Lung (tissue), 10 donors: Measurements from ENCODE around the gene FCGR3B. TPM values are rescaled to one million over a fixed set of nuclear protein-coding genes. Genes with fewer than 3 reads are reported as not detected.
A peak's percentile ranks its signal among the peaks of the same experiment; 100 is the strongest.
"Not testable (repeated sequence)": the region's sequence is repeated elsewhere in the genome, so short reads cannot be mapped to it uniquely, and the experiment has no call there.

ENCODE experiments used
- ATAC-seq: fragments of 200-7000 bp; cut with Tn5 transposase; one replicate; pipeline ENCODE4 v1.9.1; 2020; ENCODE audit warnings: moderate number of reproducible peaks; ENCODE audit not compliant: insufficient read depth, low FRiP score
- DNase-seq, 3 donors: peaks; one replicate each; pipeline ENCODE4 v3.0.0-alpha.2; 2013 to 2017
- H3K27ac ChIP-seq, 2 donors: one replicate each; pipeline ENCODE4 v1.5.1; 2013; ENCODE audit warnings: mild to moderate bottlenecking in 2 of 2, moderate library complexity in 2 of 2, control low read depth in 1 of 2, inconsistent platforms in 1 of 2, low read depth in 1 of 2, low read length in 1 of 2
- H3K27me3 ChIP-seq, 3 donors: one replicate each; pipeline ENCODE4 v1.5.1; 2013; ENCODE audit warnings: low read length in 2 of 3; ENCODE audit not compliant: control insufficient read depth in 3 of 3, insufficient read depth in 3 of 3
- H3K36me3 ChIP-seq, 4 donors: one replicate each; pipeline ENCODE4 v1.5.1; 2013; ENCODE audit warnings: low read length in 4 of 4, mild to moderate bottlenecking in 1 of 4, moderate library complexity in 1 of 4; ENCODE audit not compliant: control insufficient read depth in 4 of 4, insufficient read depth in 4 of 4
- H3K4me1 ChIP-seq, 5 donors: one replicate each; pipeline ENCODE4 v1.5.1; 2013; ENCODE audit warnings: low read length in 5 of 5, mild to moderate bottlenecking in 2 of 5, moderate library complexity in 1 of 5; ENCODE audit not compliant: control insufficient read depth in 5 of 5, insufficient read depth in 5 of 5
- H3K4me3 ChIP-seq: one replicate; pipeline ENCODE4 v1.5.1; 2013; ENCODE audit warnings: mild to moderate bottlenecking, control low read depth, moderate library complexity
- H3K9ac ChIP-seq, 2 donors: one replicate each; pipeline ENCODE4 v1.5.1; 2013; ENCODE audit warnings: low read length in 2 of 2, control low read depth in 1 of 2; ENCODE audit not compliant: insufficient read depth in 1 of 2
- H3K9me3 ChIP-seq, 4 donors: one replicate each; pipeline ENCODE4 v1.5.1; 2013; ENCODE audit warnings: low read length in 3 of 4, mild to moderate bottlenecking in 1 of 4, moderate library complexity in 1 of 4; ENCODE audit not compliant: control insufficient read depth in 4 of 4, insufficient read depth in 3 of 4
- WGBS, 2 donors: extraction: QIAGEN DNeasy Blood & Tissue Kit; methylation state at CpG; one replicate each; pipeline ENCODE4 v1.1.7; 2013; 5-methylcytosine and 5-hydroxymethylcytosine counted together
- polyA plus RNA-seq, 2 donors: library from polyadenylated mRNA; stranded (reverse); fragments of 200-250 nt; gene quantifications; one replicate each; pipeline ENCODE4 v1.2.1, GENCODE V29; 2013
- total RNA-seq, 2 donors: library from RNA; depleted of rRNA in 1 of 2; stranded (reverse); fragments of >200 nt in 1 of 2; gene quantifications; one replicate each; pipeline ENCODE4 v1.2.1, GENCODE V29; 2014 to 2021
- donor health status: Bipolar disorder and iron deficiency.
- donor health status: healthy.
- donor health status: DM: yes; HTN: yes; CAD: no.

FCGR3B gene
- total and polyA plus RNA-seq, 4 donors: 1.8 to 79.0 (median 12.8) TPM

- H3K27ac ChIP-seq, ATAC-seq, H3K36me3 ChIP-seq, H3K27me3 ChIP-seq, H3K9ac ChIP-seq, H3K9me3 ChIP-seq, H3K4me3 ChIP-seq: not testable (repeated sequence)
- peak in 2 of 3 donors; percentile 7 to 19 for DNase-seq
- 21 to 67% methylated on average over 1 to 2 of the region's 3 CpGs for WGBS, 2 donors
- peaks cover 0 to 18% (median 4%) of the 10 kb centered on the region in 5 donors for H3K4me1 ChIP-seq
Observed at GRCh38 chr1:161592586-161592985, 38.4 kb downstream of the FCGR3B start.

DNA sequence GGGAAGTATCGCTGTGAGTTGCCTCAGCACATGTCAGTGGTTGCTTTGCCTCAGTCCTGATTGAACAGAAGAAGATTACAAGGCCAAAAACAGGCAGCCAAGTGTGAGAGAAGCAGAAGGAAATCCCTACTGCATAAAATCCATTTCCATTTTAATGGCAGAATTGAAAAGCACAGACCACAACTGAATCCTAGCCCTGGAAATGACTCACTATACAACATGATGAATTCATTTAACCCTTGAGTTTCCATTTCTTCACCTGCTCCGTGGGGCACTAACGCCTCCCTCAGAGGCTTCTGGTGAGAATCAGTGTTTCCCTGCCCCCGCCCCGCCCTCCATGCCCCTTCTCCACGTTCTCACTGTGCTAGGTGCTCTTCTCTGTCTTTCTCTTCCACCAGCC, 41.1 kb downstream of the FCGR3B start:
- not testable (repeated sequence) for H3K27ac ChIP-seq, H3K4me3 ChIP-seq, H3K9me3 ChIP-seq, H3K9ac ChIP-seq, H3K27me3 ChIP-seq, ATAC-seq, DNase-seq, H3K36me3 ChIP-seq
- peaks cover 0 to 11% (median 0%) of the 10 kb centered on the region in 5 donors for H3K4me1 ChIP-seq
- WGBS, 2 donors: 24 to 40% methylated on average over 1 of the region's 6 CpGs

DNA sequence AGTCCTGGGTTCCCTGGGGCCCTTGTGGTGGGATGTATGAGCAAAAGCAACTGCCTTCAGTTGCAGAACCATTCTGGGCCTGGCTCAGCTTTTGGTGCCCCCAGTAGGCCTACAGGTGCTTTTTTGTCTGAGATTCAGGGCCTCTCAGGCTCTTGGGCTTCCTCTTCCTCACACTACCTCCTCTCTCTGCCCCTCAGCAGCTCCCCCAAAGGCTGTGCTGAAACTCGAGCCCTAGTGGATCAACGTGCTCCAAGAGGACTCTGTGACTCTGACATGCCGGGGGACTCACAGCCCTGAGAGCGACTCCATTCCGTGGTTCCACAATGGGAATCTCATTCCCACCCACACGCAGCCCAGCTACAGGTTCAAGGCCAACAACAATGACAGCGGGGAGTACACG, 41.6 kb downstream of the FCGR3B start:
- not testable (repeated sequence) for H3K36me3 ChIP-seq, H3K27me3 ChIP-seq, H3K9me3 ChIP-seq, H3K9ac ChIP-seq, H3K4me1 ChIP-seq, ATAC-seq, H3K4me3 ChIP-seq, H3K27ac ChIP-seq
- DNase-seq: peak in 1 of 3 donors; percentile 9
- 90 to 95% methylated on average over 7 to 8 of the region's 8 CpGs for WGBS, 2 donors

GRCh38 chr1:161588596-161588995, 42.4 kb downstream of the FCGR3B start:
- not testable (repeated sequence) for H3K4me1 ChIP-seq, DNase-seq, H3K4me3 ChIP-seq, H3K9ac ChIP-seq, H3K27ac ChIP-seq, ATAC-seq, H3K27me3 ChIP-seq, H3K9me3 ChIP-seq, H3K36me3 ChIP-seq
- WGBS, 2 donors: no CpG with 5 or more reads among the region's 6 CpGs

DNA sequence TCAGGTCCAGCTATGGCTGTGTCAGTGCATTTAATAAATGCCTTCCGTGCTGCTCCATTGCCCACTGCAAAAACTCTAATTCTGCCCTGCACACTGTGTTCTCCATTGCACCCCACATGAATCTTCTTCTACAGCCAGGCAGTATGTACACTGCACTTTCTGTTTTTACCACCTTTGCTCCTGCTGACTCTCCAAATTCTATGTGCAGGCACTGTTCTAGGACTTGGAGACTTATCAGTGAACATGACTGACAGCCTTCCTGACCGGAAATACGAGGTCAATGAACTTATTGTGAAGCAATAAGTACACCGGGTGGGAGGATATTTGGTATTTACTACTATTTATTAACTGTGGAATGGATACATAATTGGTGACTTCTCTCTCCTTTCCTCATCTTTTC, 48.1 kb downstream of the FCGR3B start:
- not testable (repeated sequence) for H3K36me3 ChIP-seq, H3K4me3 ChIP-seq, H3K27me3 ChIP-seq, H3K4me1 ChIP-seq, DNase-seq, H3K27ac ChIP-seq, H3K9ac ChIP-seq, H3K9me3 ChIP-seq, ATAC-seq
- WGBS, 2 donors: no CpG with 5 or more reads among the region's 4 CpGs

DNA sequence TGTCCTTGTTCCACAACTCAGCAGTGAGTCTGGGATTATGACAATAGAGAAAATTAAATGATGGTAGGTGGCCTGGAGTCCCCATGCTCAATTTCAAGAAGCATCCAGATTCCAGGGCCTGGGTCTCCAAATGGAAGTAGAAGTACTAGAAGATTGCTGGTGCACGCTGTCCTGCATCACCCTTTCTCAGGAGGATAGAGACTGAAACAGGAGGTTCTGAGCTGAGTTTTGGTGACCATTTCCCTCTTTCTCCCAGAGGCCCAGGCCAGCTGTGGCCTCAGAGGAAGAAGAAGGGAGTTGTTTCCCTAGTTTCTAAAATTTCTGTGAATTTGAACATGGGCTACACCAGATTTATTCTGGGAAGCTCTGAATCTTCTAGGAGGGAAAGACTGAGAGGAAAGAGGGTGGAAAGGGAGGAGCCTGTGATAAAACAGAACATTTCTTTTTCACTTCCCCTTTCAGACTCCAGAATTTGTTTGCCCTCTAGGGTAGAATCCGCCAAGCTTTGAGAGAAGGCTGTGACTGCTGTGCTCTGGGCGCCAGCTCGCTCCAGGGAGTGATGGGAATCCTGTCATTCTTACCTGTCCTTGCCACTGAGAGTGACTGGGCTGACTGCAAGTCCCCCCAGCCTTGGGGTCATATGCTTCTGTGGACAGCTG, 50.0 kb downstream of the FCGR3B start:
- not testable (repeated sequence) for ATAC-seq, H3K27ac ChIP-seq, H3K9me3 ChIP-seq, H3K4me1 ChIP-seq, H3K36me3 ChIP-seq, H3K27me3 ChIP-seq, H3K9ac ChIP-seq, DNase-seq, H3K4me3 ChIP-seq
- no CpG with 5 or more reads among the region's 4 CpGs for WGBS, 2 donors

DNA sequence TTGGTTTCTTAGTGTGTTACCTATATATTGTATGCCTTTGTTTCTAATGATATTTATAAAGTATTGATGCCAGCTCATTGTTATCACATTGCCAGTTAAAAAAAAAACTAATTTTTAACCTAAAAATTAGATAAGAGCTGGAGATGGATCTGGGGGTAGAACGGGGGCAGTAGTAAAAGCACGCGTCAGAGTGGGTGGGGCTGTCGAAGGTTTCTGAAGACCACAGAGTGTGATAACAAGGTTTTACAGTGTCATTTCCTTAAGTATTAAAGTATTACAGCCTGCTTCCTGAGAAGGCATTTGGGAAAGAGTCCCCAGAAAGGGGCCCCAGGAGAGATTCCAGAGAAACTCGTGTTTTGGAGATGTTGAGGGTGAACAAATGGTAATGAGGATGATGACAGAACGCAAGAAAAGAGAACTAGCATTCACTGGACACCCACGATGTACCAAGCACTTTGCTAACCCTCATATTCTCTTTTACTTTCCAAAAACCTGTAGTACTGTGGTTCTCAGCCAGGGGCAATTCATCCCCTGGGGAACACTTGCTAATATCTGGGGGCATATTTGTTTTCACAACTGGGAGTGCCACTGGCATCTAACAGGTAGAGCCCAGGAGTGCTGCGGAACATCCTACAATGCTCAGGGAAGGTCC, 51.0 kb downstream of the FCGR3B start:
- DNase-seq, H3K27ac ChIP-seq, H3K9me3 ChIP-seq, H3K27me3 ChIP-seq, ATAC-seq, H3K36me3 ChIP-seq, H3K9ac ChIP-seq, H3K4me3 ChIP-seq, H3K4me1 ChIP-seq: not testable (repeated sequence)
- WGBS, 2 donors: no CpG with 5 or more reads among the region's 8 CpGs

- not testable (repeated sequence) for H3K4me3 ChIP-seq, H3K27me3 ChIP-seq, H3K4me1 ChIP-seq, H3K27ac ChIP-seq, H3K9me3 ChIP-seq, ATAC-seq, H3K36me3 ChIP-seq, DNase-seq, H3K9ac ChIP-seq
Observed at GRCh38 chr1:161576676-161577075, 54.3 kb downstream of the FCGR3B start.
